Activated T-cell treated with anti-CD3 and anti-CD28 coated beads, Interleukin-2, amount 50 U/mL, for 72 hours (primary cell): ENCODE data around the gene EVA1B. TPM values are rescaled to one million over a fixed set of nuclear protein-coding genes. Genes with fewer than 3 reads are reported as not detected.

ENCODE experiments used
- ATAC-seq, 2 donors: fragments of 150-1000 bp; cut with Tn5 transposase; replicated peaks in 1 of 2; 2 replicates each; pipeline ENCODE4 v1.10.0; 2021; ENCODE audit warnings: moderate library complexity in 2 of 2, mild to moderate bottlenecking in 1 of 2
- DNase-seq, 2 donors: peaks; one replicate each; pipeline ENCODE4 v3.0.0; 2021 to 2022; ENCODE audit warnings: mixed read lengths in 1 of 2
- H3K27ac Mint-ChIP-seq: one replicate; pipeline ENCODE4 v1.8.0; 2022; ENCODE audit warnings: mild to moderate bottlenecking, moderate library complexity, mixed read lengths
- H3K27me3 Mint-ChIP-seq: one replicate; pipeline ENCODE4 v1.8.0; 2022; ENCODE audit warnings: low read depth, mixed read lengths
- H3K36me3 Mint-ChIP-seq, 2 donors: one replicate each; pipeline ENCODE4 v1.8.0; 2022; ENCODE audit warnings: mixed read lengths in 2 of 2, mild to moderate bottlenecking in 1 of 2; ENCODE audit not compliant: insufficient read depth in 2 of 2
- H3K4me1 Mint-ChIP-seq: one replicate; pipeline ENCODE4 v1.8.0; 2022; ENCODE audit warnings: low read depth, mixed read lengths
- H3K4me3 Mint-ChIP-seq, 2 donors: one replicate each; pipeline ENCODE4 v1.8.0; 2022; ENCODE audit warnings: mild to moderate bottlenecking in 2 of 2, mixed read lengths in 2 of 2, moderate library complexity in 2 of 2
- H3K9me3 Mint-ChIP-seq, 2 donors: one replicate each; pipeline ENCODE4 v1.8.0; 2022; ENCODE audit warnings: mixed read lengths in 2 of 2
- total RNA-seq, 2 donors: library from RNA; stranded (reverse); gene quantifications; one replicate each; pipeline ENCODE4 v1.2.3, GENCODE V29; 2022

EVA1B gene, protein sequence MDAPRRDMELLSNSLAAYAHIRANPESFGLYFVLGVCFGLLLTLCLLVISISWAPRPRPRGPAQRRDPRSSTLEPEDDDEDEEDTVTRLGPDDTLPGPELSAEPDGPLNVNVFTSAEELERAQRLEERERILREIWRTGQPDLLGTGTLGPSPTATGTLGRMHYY
- total RNA-seq, result 1 to 10 TPM; 8.0 to 9.4 TPM

DNA sequence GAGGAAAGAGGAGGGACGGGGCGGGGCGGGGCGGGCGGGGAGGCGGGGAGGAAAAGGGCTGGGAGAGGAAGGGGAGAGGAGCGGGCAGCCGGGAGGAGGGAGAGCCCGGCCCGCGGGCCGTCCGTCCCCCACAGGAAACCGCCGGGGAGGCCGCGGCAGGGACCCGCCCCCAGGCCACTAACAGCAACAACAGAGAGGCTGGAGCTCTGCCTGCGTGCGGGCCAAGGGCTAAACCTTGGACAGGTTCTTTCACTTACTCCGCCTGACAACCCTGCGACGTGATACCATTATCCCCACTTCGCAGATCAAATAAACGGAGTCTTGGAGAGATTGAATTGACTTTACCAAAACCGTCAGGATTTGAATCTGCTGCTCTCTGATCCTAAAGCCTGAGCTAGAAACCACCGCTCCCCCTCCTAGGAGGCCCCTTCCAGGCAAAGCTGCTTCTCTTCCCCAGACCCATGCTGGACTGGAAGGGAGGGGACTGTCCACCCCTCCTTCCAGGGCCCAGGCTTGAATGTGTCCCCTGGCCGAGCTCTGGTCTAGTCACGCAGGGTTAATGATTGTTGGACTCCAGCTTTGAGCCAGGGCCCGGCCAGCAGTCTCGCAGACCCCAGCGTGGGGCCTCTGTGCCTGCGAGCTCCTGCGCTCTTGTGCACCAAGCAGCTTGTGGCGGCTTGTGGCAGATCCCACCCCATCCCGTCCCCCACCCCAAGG is at the start of gene EVA1B:
Gene EVA1B, minus strand, starts transcription at position 10 of the 717 bp plus-strand sequence. CDS start 608 bp downstream, outside the sequence.
- no peak within 1 kb of the TSS for H3K27ac Mint-ChIP-seq
- H3K36me3 Mint-ChIP-seq, result no peaks in the 10 kb centered on the region
- H3K9me3 Mint-ChIP-seq, result no peaks in the 10 kb centered on the region
- H3K4me3 Mint-ChIP-seq, result peak within 1 kb of the TSS; percentile 78 to 81
- peak; percentile 60 to 74 for ATAC-seq
- DNase-seq, result peak; percentile 69 to 73
- peaks cover 35% of the 10 kb centered on the region for H3K4me1 Mint-ChIP-seq
- H3K27me3 Mint-ChIP-seq, result peaks cover 15% of the 10 kb centered on the region

DNA sequence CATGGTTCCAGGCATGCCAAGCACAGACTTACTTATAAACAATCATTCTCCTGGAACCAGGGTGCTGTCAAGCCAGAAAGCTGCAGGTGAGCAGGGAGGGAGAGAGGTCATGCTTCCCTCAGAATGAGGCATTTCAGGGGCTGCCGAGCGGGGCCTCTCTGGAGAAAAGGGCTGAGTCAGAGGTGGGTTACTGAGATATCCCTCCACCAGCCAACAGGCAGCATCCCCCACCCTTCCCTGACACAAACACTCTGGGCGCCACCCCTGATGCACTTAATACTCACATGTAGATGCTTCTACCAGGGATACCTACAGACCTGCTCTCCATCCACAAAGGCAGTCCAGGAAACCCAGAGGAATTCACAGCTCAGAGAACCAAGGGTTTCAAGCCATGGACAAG is 49.2 kb upstream of the EVA1B start:
- Mint-ChIP-seq H3K36me3 (peaks cover 0 to 3% of the 10 kb centered on the region in 2 donors), H3K9me3 (no peaks in the 10 kb centered on the region), H3K4me1 (peaks cover 67% of the 10 kb centered on the region), H3K4me3 (peak overlapping the region in 1 of 2 donors; percentile 92), H3K27ac (peak overlapping the region; percentile 97), H3K27me3 (no peaks in the 10 kb centered on the region)
- ATAC-seq, result no peak
- no peak for DNase-seq

DNA sequence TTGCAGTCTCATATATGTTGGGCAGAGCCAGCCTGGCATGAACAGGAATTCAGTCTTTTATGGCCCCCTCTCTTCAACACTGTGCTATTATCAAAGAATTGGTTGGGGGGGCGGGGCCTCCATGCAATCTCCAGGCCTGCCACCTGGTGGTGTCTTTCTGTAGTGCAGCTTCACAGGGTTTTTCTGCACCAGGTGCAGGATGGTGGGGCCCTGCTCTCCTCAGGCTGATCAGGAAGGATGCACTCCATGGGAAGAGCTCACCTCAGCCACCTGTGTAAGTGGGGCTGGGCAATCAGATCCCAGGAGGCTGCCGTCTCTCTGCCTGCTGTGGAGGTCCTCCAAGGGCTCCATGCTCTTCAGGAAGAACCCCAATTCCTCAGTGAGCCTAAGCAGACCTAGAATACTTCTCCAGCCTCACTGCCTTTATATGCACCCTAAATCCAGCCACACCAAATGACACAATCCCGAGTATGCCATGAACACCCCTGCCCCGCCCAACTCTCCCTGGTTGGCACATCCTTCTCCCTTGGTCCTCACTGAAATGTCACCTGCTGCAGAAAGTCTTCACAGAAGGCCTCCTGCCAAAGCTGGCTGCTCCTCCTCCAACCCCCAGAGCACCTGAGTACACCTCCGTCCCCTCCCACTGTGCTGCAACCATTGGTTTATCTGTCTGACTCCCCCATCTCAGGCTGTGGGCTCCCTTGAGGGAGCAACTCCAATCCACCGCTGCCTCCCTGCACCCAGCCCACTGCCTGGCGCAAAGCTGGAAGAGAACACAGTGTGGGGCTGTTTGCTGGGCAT is 45.8 kb upstream of the EVA1B start:
- peaks cover 2 to 11% of the 10 kb centered on the region in 2 donors for H3K36me3 Mint-ChIP-seq
- ATAC-seq (peak; percentile 22 to 38), DNase-seq (peak; percentile 81 to 84)
- no peak overlapping the region for H3K4me3 Mint-ChIP-seq
- no peak overlapping the region for H3K27ac Mint-ChIP-seq
- H3K9me3 Mint-ChIP-seq, result no peaks in the 10 kb centered on the region
- no peaks in the 10 kb centered on the region for H3K27me3 Mint-ChIP-seq
- peaks cover 77% of the 10 kb centered on the region for H3K4me1 Mint-ChIP-seq

DNA sequence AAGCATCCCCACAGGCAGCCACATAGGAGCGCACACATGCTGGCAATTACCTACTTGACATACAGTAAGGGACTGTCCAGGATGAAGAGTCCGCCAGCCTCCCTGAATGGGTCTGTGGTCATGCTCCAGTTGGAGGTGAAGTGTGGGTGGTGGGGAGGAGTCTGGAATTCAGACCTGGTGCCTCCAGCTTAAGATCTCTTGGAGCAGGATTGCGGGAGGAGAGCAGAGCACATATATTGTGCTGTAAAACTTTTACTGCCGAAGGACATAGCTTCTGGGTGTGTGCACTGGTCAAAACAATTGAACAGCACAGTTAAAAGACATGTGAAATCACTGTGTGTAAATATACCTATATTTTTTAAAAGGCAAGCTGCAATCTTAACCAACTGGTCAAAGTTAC is 44.4 kb upstream of the EVA1B start:
- H3K9me3 Mint-ChIP-seq, result no peaks in the 10 kb centered on the region
- peaks cover 62% of the 10 kb centered on the region for H3K4me1 Mint-ChIP-seq
- no peaks in the 10 kb centered on the region for H3K27me3 Mint-ChIP-seq
- peak overlapping the region; percentile 90 for H3K27ac Mint-ChIP-seq
- H3K36me3 Mint-ChIP-seq, result peaks cover 2 to 13% of the 10 kb centered on the region in 2 donors
- DNase-seq, result no peak
- no peak for ATAC-seq
- H3K4me3 Mint-ChIP-seq, result no peak overlapping the region

DNA sequence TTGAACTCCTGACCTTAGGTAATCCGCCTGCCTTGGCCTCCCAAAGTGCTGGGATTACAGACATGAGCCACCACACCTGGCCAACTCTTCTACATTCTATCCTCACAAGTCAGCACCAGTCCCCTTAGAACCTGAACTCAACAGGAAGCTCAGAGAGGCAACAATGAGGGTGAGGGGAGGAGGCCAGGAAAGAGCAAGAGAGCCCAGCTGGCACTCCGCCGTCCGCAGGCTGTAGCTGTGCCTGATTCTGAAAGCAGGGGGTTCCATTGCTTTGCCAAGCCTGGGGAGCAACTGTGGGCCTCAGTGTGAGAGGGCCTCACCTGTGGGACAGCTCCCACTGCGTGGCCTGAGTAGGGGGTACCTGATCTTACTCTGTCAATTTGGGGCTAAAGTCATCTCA is 43.6 kb upstream of the EVA1B start:
- Mint-ChIP-seq H3K4me1 (peaks cover 56% of the 10 kb centered on the region), H3K9me3 (no peaks in the 10 kb centered on the region), H3K36me3 (peaks cover 4 to 15% of the 10 kb centered on the region in 2 donors), H3K4me3 (no peak overlapping the region), H3K27me3 (no peaks in the 10 kb centered on the region), H3K27ac (peak overlapping the region; percentile 90)
- no peak for DNase-seq
- no peak for ATAC-seq

DNA sequence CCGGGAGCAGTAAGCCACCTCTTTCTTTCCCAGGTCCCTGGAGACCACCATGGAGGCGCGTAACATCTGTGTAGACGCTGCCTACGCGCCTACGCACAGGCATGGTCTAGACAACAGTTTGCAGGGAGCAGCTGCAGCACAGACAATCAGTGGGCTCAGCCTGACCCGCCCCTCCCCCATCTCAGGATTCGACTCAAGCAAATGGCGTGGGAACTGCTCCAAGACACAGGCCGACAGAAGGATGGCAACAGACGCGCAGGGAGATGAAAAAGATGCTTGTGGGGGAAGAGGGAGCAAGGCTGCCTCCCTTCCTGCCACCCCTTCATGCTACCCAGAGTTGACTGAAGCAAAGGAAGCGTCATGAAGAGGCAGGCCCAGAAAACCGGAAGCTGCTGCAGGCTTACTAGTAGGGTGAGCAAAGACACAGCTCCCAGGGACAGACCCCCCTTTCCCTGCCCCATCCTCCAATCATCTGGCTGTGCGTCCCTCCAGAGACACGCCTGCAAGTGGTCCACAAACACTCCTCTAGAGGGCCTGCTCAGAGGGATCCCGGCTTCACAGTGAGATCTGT is 42.7 kb upstream of the EVA1B start:
- H3K27ac Mint-ChIP-seq, result peak overlapping the region; percentile 86
- H3K4me1 Mint-ChIP-seq, result peaks cover 55% of the 10 kb centered on the region
- no peaks in the 10 kb centered on the region for H3K27me3 Mint-ChIP-seq
- no peaks in the 10 kb centered on the region for H3K9me3 Mint-ChIP-seq
- DNase-seq, result peak; percentile 40 to 45
- H3K4me3 Mint-ChIP-seq, result peak overlapping the region; percentile 13 to 31
- peaks cover 4 to 18% of the 10 kb centered on the region in 2 donors for H3K36me3 Mint-ChIP-seq
- ATAC-seq, result peak; percentile 76 to 82

DNA sequence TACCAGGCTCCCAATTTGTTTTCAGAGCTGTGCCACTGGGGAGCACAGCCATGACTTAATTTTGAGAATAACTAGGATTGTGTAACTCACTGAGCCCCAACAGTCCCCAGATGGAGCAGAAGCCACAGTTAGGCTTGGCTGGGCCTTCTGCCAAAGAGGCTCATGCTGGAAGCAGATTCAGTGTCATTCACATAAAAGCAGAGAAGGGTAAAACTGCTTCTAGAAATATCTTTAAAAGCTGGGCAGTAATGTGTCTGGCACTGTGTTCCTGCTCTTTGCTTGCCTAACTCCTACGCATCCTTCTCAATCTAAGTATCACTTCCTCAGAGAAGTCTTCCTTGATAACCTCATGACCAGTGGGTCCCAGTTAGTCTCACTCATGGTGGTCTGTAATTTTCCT is 41.9 kb upstream of the EVA1B start:
- ATAC-seq (no peak), DNase-seq (no peak)
- H3K9me3 Mint-ChIP-seq, result no peaks in the 10 kb centered on the region
- peaks cover 54% of the 10 kb centered on the region for H3K4me1 Mint-ChIP-seq
- peaks cover 4 to 18% of the 10 kb centered on the region in 2 donors for H3K36me3 Mint-ChIP-seq
- H3K27ac Mint-ChIP-seq, result peak overlapping the region; percentile 86
- no peaks in the 10 kb centered on the region for H3K27me3 Mint-ChIP-seq
- no peak overlapping the region for H3K4me3 Mint-ChIP-seq

DNA sequence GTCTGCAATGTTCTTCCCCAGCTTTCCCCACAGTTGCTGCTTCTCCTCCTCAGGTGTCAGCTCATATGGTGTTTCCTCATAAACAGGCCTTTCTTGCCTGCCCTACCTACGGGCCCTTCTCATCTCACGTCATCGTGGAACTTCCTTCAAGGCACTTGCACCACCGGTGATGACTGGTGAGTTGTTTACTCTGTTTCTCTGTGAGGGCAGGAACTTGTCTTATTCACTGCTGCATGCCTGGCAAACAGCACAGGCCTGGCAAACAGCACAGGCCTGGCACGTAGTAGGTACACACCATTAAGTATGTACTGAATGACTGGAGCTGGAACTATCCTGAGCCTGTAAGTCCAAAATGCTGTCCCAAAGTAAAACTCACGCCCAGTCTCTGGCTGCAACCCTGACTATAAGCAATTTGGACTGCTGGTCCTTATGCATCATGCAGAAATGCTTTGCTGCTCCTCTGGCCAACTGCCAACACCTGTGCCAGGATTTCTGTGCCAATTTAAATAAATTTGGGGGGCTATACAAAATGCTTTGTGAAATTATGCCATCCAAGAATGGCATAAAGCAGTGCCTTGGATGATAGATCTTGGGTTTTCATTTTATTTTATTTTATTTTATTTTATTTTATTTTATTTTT is 36.6 kb upstream of the EVA1B start:
- peaks cover 14% of the 10 kb centered on the region for H3K4me1 Mint-ChIP-seq
- H3K4me3 Mint-ChIP-seq, result peak overlapping the region in 1 of 2 donors; percentile 2
- H3K9me3 Mint-ChIP-seq, result no peaks in the 10 kb centered on the region
- peaks cover 9 to 23% of the 10 kb centered on the region in 2 donors for H3K36me3 Mint-ChIP-seq
- H3K27ac Mint-ChIP-seq, result peak overlapping the region; percentile 25
- H3K27me3 Mint-ChIP-seq, result no peaks in the 10 kb centered on the region
- ATAC-seq, result peak; percentile 40 to 89
- peak in 1 of 2 donors; percentile 17 for DNase-seq

DNA sequence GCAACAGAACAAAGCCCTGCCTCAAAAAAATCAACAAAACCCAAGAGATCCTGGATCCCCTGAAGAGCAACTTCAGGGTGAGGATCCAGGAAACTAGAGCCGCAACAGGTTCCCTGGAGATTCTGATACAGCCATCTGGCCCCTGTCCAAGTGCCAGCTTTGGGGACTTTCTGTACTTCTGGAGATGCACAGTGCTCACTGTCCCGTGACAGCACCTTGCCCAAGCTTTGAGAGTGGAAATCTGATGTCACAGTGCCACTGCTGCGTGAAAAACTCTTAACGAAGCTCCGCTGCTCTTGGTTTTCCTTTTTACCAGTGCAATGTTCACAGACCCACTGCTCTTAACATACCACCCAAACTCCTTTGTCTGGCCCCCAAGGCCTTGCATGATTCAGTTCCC is 35.9 kb upstream of the EVA1B start:
- DNase-seq (no peak), ATAC-seq (no peak)
- Mint-ChIP-seq H3K4me3 (peak overlapping the region in 1 of 2 donors; percentile 2), H3K4me1 (peaks cover 13% of the 10 kb centered on the region), H3K27me3 (no peaks in the 10 kb centered on the region), H3K36me3 (peaks cover 9 to 23% of the 10 kb centered on the region in 2 donors), H3K27ac (peak overlapping the region; percentile 31), H3K9me3 (no peaks in the 10 kb centered on the region)

DNA sequence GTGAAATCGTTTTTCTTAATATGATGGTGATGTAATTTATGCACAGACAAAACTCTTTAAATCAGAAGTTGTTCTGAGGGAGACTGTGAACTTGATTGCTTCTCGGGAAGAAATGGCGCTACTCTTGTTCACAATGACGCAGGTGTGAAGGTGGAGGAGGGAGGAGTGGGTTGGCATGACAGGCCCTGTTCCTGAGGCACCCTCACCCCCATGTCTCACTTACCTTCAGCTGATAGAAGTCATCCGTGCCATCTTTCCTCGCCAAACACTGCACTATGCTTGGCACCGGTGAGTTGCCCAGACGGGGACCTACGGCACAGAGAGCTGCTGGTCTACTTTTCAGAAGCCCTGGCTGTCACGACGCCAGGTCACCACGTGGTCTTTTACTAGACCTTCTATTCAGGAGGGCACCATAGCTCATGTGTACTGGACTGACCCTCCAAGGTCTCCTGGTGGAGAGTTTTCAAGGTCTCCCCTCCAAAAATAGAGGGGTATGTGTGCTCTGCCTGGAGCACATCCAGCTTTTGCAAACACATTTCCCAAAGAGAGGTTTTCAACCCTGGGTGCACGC is 35.2 kb upstream of the EVA1B start:
- H3K4me1 Mint-ChIP-seq, result peaks cover 13% of the 10 kb centered on the region
- ATAC-seq (no peak), DNase-seq (no peak)
- H3K27ac Mint-ChIP-seq, result no peak overlapping the region
- peaks cover 12 to 24% of the 10 kb centered on the region in 2 donors for H3K36me3 Mint-ChIP-seq
- no peaks in the 10 kb centered on the region for H3K9me3 Mint-ChIP-seq
- H3K27me3 Mint-ChIP-seq, result no peaks in the 10 kb centered on the region
- H3K4me3 Mint-ChIP-seq, result no peak overlapping the region

DNA sequence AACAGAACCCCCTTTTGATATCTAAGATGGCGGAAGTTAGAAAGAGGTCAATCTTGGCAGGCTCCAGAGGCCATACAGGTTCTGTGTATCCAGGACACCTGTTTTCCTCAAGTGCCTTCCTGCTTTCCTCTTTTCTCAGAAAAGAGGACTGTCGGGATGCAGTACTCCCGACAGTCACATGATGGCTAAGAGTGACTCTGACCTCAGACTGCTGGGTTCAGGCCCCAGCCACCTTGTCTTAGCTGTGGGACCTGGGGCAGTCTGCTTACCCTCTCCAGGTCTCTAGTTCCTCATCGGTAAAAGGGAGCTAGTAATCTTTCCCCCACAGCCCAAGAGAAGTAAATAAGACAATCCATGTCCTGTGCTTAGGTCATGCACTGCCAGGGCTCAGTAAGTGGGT is 32.4 kb upstream of the EVA1B start:
- H3K27me3 Mint-ChIP-seq, result no peaks in the 10 kb centered on the region
- H3K4me3 Mint-ChIP-seq, result no peak overlapping the region
- H3K36me3 Mint-ChIP-seq, result peaks cover 10 to 19% of the 10 kb centered on the region in 2 donors
- DNase-seq, result no peak
- H3K27ac Mint-ChIP-seq, result no peak overlapping the region
- H3K9me3 Mint-ChIP-seq, result no peaks in the 10 kb centered on the region
- peaks cover 30% of the 10 kb centered on the region for H3K4me1 Mint-ChIP-seq
- ATAC-seq, result no peak

DNA sequence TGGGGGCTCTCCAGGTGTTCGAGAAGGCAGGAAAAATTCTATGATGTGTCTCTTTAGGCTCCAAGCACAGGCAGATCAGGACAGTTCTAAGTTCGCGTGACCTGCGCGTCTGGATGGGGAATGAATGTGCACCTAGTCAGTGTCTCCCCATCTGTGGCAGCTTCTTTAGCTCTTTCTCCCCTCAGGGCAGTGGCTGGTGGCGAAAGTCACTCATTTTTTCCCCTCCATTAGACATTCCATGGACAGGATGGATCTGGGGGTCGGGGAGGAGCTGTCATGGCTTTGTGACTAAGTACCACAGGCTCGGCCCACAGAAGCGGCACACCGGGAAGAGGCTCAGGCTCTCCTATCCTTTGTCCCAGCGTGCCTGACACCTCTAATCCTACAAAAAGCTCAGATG is 31.0 kb upstream of the EVA1B start:
- Mint-ChIP-seq H3K27ac (no peak overlapping the region), H3K9me3 (no peaks in the 10 kb centered on the region), H3K4me1 (peaks cover 32% of the 10 kb centered on the region), H3K4me3 (no peak overlapping the region), H3K27me3 (no peaks in the 10 kb centered on the region), H3K36me3 (peaks cover 6 to 13% of the 10 kb centered on the region in 2 donors)
- DNase-seq, result no peak
- ATAC-seq, result no peak
